ENCODE results near the gene FGF1. TPM values are rescaled to one million over a fixed set of nuclear protein-coding genes. Genes with fewer than 3 reads are reported as not detected.

The FGF1 gene
- total RNA-seq, 3 donors from 2014 or later = 0.32 to 20.3 (median 6.6) TPM

DNA sequence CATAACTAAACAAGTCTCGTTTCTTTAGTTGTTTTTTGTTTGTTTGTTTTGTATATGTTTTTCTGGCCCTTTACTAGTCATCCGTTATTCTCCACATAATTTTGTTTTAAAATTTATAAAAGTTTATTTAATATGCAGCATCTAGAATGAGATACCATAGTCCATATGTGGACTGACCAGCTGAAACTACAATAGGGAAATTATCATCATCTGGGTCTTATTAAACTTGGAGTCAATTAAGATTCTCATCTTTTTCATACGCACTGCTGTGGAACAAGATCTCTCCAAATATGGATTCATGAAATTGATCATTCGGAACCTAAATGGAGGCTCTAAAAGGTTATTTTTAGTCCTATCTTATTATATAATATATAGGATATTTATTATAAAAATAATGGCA lies 99.3 kb downstream of the FGF1 start:
- H3K9me3 ChIP-seq = no peaks in the 10 kb centered on the region
- H3K36me3 ChIP-seq = no peaks in the 10 kb centered on the region
- DNase-seq (ENCODE audit: low spot score in 2 of 2) = no peak
- H3K4me3 ChIP-seq = no peak overlapping the region
- no peaks in the 10 kb centered on the region for H3K27me3 ChIP-seq
- TF ChIP-seq POLR2A (IDR thresholded peaks at IDR 0.05) (no peak), POLR2AphosphoS5 (IDR thresholded peaks at IDR 0.05) (no peak)
- TF ChIP-seq, protein P1, sequence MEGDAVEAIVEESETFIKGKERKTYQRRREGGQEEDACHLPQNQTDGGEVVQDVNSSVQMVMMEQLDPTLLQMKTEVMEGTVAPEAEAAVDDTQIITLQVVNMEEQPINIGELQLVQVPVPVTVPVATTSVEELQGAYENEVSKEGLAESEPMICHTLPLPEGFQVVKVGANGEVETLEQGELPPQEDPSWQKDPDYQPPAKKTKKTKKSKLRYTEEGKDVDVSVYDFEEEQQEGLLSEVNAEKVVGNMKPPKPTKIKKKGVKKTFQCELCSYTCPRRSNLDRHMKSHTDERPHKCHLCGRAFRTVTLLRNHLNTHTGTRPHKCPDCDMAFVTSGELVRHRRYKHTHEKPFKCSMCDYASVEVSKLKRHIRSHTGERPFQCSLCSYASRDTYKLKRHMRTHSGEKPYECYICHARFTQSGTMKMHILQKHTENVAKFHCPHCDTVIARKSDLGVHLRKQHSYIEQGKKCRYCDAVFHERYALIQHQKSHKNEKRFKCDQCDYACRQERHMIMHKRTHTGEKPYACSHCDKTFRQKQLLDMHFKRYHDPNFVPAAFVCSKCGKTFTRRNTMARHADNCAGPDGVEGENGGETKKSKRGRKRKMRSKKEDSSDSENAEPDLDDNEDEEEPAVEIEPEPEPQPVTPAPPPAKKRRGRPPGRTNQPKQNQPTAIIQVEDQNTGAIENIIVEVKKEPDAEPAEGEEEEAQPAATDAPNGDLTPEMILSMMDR (IDR thresholded peaks at IDR 0.05) = no peak
- no peaks in the 10 kb centered on the region for H3K4me1 ChIP-seq
- intact Hi-C loops (cut with DNase I; ENCODE audit: low total_unique reads) = no loop called here
- no peak overlapping the region for H3K27ac ChIP-seq

DNA sequence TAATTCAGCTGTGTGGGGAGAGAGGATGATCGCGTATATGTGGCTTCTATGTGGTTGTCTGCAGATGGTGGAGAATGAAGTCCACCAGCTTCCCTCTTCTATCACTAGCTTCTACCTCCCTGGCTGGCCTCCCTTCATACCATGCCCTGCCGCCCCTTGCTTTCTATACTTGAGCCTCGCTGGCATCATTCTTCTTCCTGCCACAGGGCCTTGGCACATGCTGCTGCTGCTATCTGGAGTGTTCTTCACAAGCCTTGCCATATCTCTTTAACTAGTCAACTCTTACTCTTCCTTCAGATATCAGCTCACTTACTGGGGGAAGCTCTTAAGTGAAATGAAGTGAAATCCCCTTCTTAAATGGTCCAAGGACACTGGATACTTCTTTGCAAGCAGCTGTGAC lies 100.4 kb downstream of the FGF1 start:
- Histone ChIP-seq H3K4me1 (no peaks in the 10 kb centered on the region), H3K27me3 (no peaks in the 10 kb centered on the region), H3K4me3 (no peak overlapping the region), H3K9me3 (no peaks in the 10 kb centered on the region), H3K36me3 (no peaks in the 10 kb centered on the region), H3K27ac (no peak overlapping the region)
- no peak for DNase-seq (ENCODE audit: low spot score in 2 of 2)
- intact Hi-C loops (cut with DNase I; ENCODE audit: low total_unique reads) = no loop called here
- TF ChIP-seq POLR2A (IDR thresholded peaks at IDR 0.05) (no peak), POLR2AphosphoS5 (IDR thresholded peaks at IDR 0.05) (no peak)
- TF ChIP-seq, protein P1 (IDR thresholded peaks at IDR 0.05) = no peak

DNA sequence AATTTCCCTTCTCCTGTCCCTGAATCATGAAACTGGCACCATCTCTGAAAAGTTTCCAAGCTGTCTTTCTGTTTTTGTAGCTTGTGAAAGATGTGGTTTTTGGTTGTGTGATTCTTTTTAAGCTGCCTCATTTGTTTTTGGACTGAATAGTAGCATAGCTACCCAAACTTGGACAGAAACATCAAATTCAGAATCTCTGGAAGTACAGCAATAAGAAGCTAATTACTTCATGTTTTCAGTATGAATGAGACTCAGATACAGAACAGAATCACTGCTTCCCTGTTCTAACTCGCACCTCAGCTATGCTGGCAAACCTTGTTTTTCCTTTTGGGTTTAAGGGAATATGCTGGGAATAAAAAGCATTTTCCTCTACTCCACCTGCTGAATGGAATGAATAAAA lies 101.0 kb downstream of the FGF1 start:
- peak overlapping the region; percentile 33 to 50 for H3K27ac ChIP-seq
- no peak for DNase-seq (ENCODE audit: low spot score in 2 of 2)
- TF ChIP-seq, protein P1 (IDR thresholded peaks at IDR 0.05) = no peak
- no peak for TF ChIP-seq POLR2AphosphoS5 (IDR thresholded peaks at IDR 0.05)
- TF ChIP-seq POLR2A (IDR thresholded peaks at IDR 0.05) = no peak
- intact Hi-C loops (cut with DNase I; ENCODE audit: low total_unique reads) = no loop called here
- H3K4me3 ChIP-seq = no peak overlapping the region
- no peaks in the 10 kb centered on the region for H3K4me1 ChIP-seq
- H3K9me3 ChIP-seq = no peaks in the 10 kb centered on the region
- H3K27me3 ChIP-seq = no peaks in the 10 kb centered on the region
- H3K36me3 ChIP-seq = no peaks in the 10 kb centered on the region

DNA sequence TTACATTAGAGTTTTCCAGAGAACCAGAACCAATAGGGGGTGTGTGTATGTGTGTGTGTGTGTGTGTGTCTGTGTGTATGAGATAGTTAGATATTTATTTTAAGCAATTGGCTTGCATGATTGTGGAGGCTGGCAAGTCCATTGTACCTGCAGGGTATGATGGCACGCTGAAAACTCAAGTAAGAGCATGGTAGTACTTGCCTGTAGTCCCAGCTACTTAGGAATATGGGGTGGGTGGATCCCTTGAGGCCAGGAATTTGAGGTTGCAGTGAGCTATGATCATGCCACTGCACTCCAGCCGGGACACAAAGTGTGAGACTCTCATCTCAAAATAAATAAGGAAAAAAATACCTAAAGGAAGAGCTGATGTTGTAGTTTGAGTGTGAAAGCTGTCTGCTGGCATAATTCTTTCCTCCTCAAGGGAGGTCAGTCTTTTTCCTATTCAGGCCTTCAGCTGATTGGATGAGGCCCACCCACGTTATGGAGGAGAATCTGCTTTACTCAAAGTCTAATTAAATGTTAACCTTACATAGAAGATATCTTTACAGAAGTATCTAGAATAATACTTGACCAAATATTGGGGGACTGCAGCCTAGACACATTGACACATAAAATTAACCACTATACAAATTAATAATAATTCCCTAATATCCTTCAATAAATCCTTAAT lies 107.6 kb downstream of the FGF1 start:
- H3K9me3 ChIP-seq = no peaks in the 10 kb centered on the region
- peak in 1 of 2 donors; percentile 34 for DNase-seq (ENCODE audit: low spot score in 2 of 2)
- H3K4me3 ChIP-seq = no peak overlapping the region
- H3K36me3 ChIP-seq = no peaks in the 10 kb centered on the region
- no peaks in the 10 kb centered on the region for H3K4me1 ChIP-seq
- H3K27me3 ChIP-seq = no peaks in the 10 kb centered on the region
- H3K27ac ChIP-seq = no peak overlapping the region
- intact Hi-C loops (cut with DNase I; ENCODE audit: low total_unique reads) = no loop called here
- TF ChIP-seq, protein P1 (IDR thresholded peaks at IDR 0.05) = no peak
- TF ChIP-seq POLR2AphosphoS5 (IDR thresholded peaks at IDR 0.05) = no peak

DNA sequence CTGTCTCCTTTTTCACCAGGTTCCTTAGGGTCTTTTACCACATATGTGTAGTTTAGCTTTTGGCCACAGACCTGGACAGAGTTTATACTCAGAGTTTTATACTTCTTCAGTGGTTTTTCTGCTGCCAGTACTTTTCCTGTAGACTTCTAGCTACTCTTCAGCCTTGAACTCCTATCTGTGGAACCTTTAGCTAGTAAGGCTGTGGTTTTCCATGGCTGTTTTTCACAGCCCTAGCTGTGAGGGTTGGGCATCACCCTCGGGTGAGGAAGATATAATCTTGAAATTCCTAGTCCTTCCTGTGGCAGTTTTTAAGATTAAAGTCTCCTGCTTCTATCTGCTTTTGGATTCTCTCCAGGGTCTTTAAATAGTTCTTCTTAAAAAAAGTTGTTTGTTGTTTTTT lies 109.1 kb downstream of the FGF1 start:
- TF ChIP-seq POLR2A (IDR thresholded peaks at IDR 0.05) = no peak
- no peak for TF ChIP-seq POLR2AphosphoS5 (IDR thresholded peaks at IDR 0.05)
- TF ChIP-seq, protein P1 (IDR thresholded peaks at IDR 0.05) = no peak
- intact Hi-C loops (cut with DNase I; ENCODE audit: low total_unique reads) = no loop called here
- no peaks in the 10 kb centered on the region for H3K27me3 ChIP-seq
- no peaks in the 10 kb centered on the region for H3K4me1 ChIP-seq
- no peaks in the 10 kb centered on the region for H3K36me3 ChIP-seq
- H3K9me3 ChIP-seq = no peaks in the 10 kb centered on the region
- H3K27ac ChIP-seq = no peak overlapping the region
- DNase-seq (ENCODE audit: low spot score in 2 of 2) = no peak
- no peak overlapping the region for H3K4me3 ChIP-seq

Measured in breast epithelium (tissue), 4 donors.